HepG2 (cell line): ENCODE measurements around the gene ZNF581. TPM values are rescaled to one million over a fixed set of nuclear protein-coding genes. Genes with fewer than 3 reads are reported as not detected.

Experiments
- BRF2 ChIP-seq: sonication (generic); formaldehyde crosslinking; IDR thresholded peaks from 2 replicates; pipeline ENCODE4 v1.8.1; 2022; ENCODE audit warnings: mild to moderate bottlenecking, missing genetic modification reagents
- HES4 ChIP-seq: sonication (generic); formaldehyde crosslinking; IDR thresholded peaks from 2 replicates; pipeline ENCODE4 v1.9.0; 2021; ENCODE audit warnings: mild to moderate bottlenecking, missing genetic modification reagents, borderline replicate concordance
- HNF1B ChIP-seq: sonication (generic); formaldehyde crosslinking; IDR thresholded peaks from 2 replicates; pipeline ENCODE4 v1.5.1; 2020; ENCODE audit warnings: mild to moderate bottlenecking, moderate library complexity, missing genetic modification reagents
- KLF16 ChIP-seq, 2 experiments: sonication (generic) in 1 of 2; formaldehyde crosslinking in 1 of 2; IDR thresholded peaks; 2 replicates each; pipeline versions ENCODE4 v1.6.1 to v1.8.0; 2016 to 2023; ENCODE audit warnings: missing genetic modification reagents in 2 of 2, missing compliant biosample characterization in 1 of 2
- MED8 ChIP-seq: sonication (generic); formaldehyde crosslinking; IDR thresholded peaks from 2 replicates; pipeline ENCODE4 v1.8.1; 2023; ENCODE audit warnings: mild to moderate bottlenecking, missing genetic modification reagents; ENCODE audit not compliant: insufficient replicate concordance
- POLR2A ChIP-seq, 2 experiments: IDR thresholded peaks; 2 replicates each; pipeline ENCODE4 v1.6.1; 2011; ENCODE audit warnings: low read depth in 2 of 2, low read length in 2 of 2, mild to moderate bottlenecking in 1 of 2, moderate library complexity in 1 of 2; ENCODE audit not compliant: insufficient read depth in 1 of 2
- PPARG ChIP-seq: conservative IDR thresholded peaks from 2 replicates; pipeline ENCODE4 v1.6.1; 2016; ENCODE audit warnings: missing biosample characterization, missing genetic modification reagents
- SNRNP70 ChIP-seq: fragments of 200-400 bp; formaldehyde crosslinking; IDR thresholded peaks from 2 replicates; pipeline ENCODE4 v1.6.1; 2017; ENCODE audit warnings: mild to moderate bottlenecking, low read depth, low read length, moderate library complexity
- TERF1 ChIP-seq: sonication (generic); formaldehyde crosslinking; IDR thresholded peaks from 2 replicates; pipeline ENCODE4 v1.8.0; 2022; ENCODE audit warnings: mild to moderate bottlenecking, missing genetic modification reagents, moderate library complexity
- USF2 ChIP-seq, 2 experiments: sonication (generic) in 1 of 2; formaldehyde crosslinking in 1 of 2; IDR thresholded peaks; 2 replicates each; pipeline versions ENCODE4 v1.5.1 to v1.6.1; 2011 to 2020; ENCODE audit warnings: borderline replicate concordance in 1 of 2, low read depth in 1 of 2, low read length in 1 of 2, mild to moderate bottlenecking in 1 of 2, missing genetic modification reagents in 1 of 2, moderate library complexity in 1 of 2
- ZBTB40 ChIP-seq, 2 experiments: fragments of 450-650 bp in 1 of 2; sonication (generic) in 1 of 2; formaldehyde crosslinking in 1 of 2; IDR thresholded peaks; 2 replicates each; pipeline versions ENCODE4 v1.6.1 to v1.8.0; 2016 to 2022; ENCODE audit warnings: antibody characterized with exemption in 1 of 2, mild to moderate bottlenecking in 1 of 2, missing genetic modification reagents in 1 of 2
- ZNF205 ChIP-seq: IDR thresholded peaks from 2 replicates; pipeline ENCODE4 v1.6.1; 2018; ENCODE audit warnings: missing biosample characterization, missing genetic modification reagents
- ZNF547 ChIP-seq: sonication (generic); formaldehyde crosslinking; IDR thresholded peaks from 2 replicates; pipeline ENCODE4 v1.5.1; 2020; ENCODE audit warnings: mild to moderate bottlenecking, missing genetic modification reagents
- polyA plus RNA-seq, 8 experiments: library from polyadenylated mRNA; depleted of rRNA in 3 of 8; stranded (reverse) in 7 of 8; unstranded in 1 of 8; fragments of >200 nt; fragmentation: Illumina TruSeq in 4 of 8; extraction: Trizol in 4 of 8; gene quantifications; 2 replicates each; pipeline versions ENCODE4 v1.2.1 to v1.2.3, GENCODE V29; 2011 to 2016; ENCODE audit warnings: low read depth in 4 of 8, missing spikeins in 1 of 8, mixed read lengths in 1 of 8; ENCODE audit not compliant: insufficient read depth in 1 of 8
- total RNA-seq, 5 experiments: library from RNA; depleted of rRNA; stranded (reverse); fragments of >200 nt; fragmentation: Illumina TruSeq; extraction: Trizol; gene quantifications; 2 replicates each; pipeline ENCODE4 v1.2.3, GENCODE V29; 2016; ENCODE audit warnings: low read depth in 1 of 5

Gene ZNF581
- total and polyA plus RNA-seq, 2 of the 13 experiments (the other 11 are each of a cell fraction or from before 2014, with no cell fraction given) = 19.6 to 49.5 TPM

GRCh38 chr19:55640043-55640576 lies 3.3 kb upstream of the ZNF581 start (continued):
- TF ChIP-seq BRF2 (CRISPR knock-in tag) (no peak), HNF1B (peak; percentile 48; the same call in 1 of the 2 replicates), TERF1 (CRISPR knock-in tag) (no peak), USF2 (IDR thresholded peaks at IDR 0.05; ENCODE audit: low read depth, low read length) (no peak), USF2 (CRISPR knock-in tag; IDR thresholded peaks at IDR 0.05; ENCODE audit: borderline replicate concordance) (no peak), POLR2A (IDR thresholded peaks at IDR 0.05; ENCODE audit: insufficient read depth in 1 of 2, low read depth in 2 of 2, low read length in 2 of 2) (no peak; a peak in 1 of 4 replicates), ZNF205 (CRISPR knock-in tag) (no peak), KLF16 (CRISPR knock-in tag; IDR thresholded peaks at IDR 0.05) (no peak), ZBTB40 (IDR thresholded peaks at IDR 0.05) (no peak), ZBTB40 (CRISPR knock-in tag; IDR thresholded peaks at IDR 0.05) (no peak), ZNF547 (CRISPR knock-in tag) (no peak), SNRNP70 (no peak), PPARG (no peak), MED8 (CRISPR knock-in tag) (peak; percentile 42), HES4 (CRISPR knock-in tag) (0 out of 2 replicates have a peak, but pooled peaks have one; percentile 34)
